GM12878 (cell line): ENCODE data around the gene SPATA46.

ENCODE experiments used
- EP300 ChIP-seq, 2 experiments: fragments of 150-350 bp in 1 of 2; IDR thresholded peaks; 2 replicates each; pipeline ENCODE4 v1.6.1; 2011 to 2012; ENCODE audit warnings: low read depth in 2 of 2, low read length in 2 of 2, borderline replicate concordance in 1 of 2, improper control_type of control experiment in 1 of 2, inconsistent platforms in 1 of 2; ENCODE audit not compliant: control insufficient read depth in 1 of 2
- SMC3 ChIP-seq: IDR thresholded peaks from 2 replicates; pipeline ENCODE4 v1.6.1; 2011; ENCODE audit warnings: low read length, improper control_type of control experiment, borderline replicate concordance
- TAF1 ChIP-seq: IDR thresholded peaks from 2 replicates; pipeline ENCODE4 v1.6.1; 2011; ENCODE audit warnings: mild to moderate bottlenecking, low read depth, low read length, borderline replicate concordance
- TF ChIP-seq, protein P1 (sequence below), 3 experiments: IDR thresholded peaks in 2 of 3; conservative IDR thresholded peaks in 1 of 3; 2 replicates each; pipeline ENCODE4 v1.5.1; 2011; ENCODE audit warnings: low read depth in 3 of 3, low read length in 3 of 3, mild to moderate bottlenecking in 3 of 3, control low read depth in 2 of 3, moderate library complexity in 2 of 3, inconsistent platforms in 1 of 3, mixed read lengths in 1 of 3; ENCODE audit not compliant: control insufficient read depth in 2 of 3, insufficient read depth in 1 of 3; ENCODE audit errors: extremely low read depth in 1 of 3
- TF ChIP-seq, protein P2 (sequence below): fragments of 450-650 bp; IDR thresholded peaks from 2 replicates; pipeline ENCODE4 v1.6.1; 2017; ENCODE audit warnings: mild to moderate bottlenecking, moderate library complexity

DNA sequence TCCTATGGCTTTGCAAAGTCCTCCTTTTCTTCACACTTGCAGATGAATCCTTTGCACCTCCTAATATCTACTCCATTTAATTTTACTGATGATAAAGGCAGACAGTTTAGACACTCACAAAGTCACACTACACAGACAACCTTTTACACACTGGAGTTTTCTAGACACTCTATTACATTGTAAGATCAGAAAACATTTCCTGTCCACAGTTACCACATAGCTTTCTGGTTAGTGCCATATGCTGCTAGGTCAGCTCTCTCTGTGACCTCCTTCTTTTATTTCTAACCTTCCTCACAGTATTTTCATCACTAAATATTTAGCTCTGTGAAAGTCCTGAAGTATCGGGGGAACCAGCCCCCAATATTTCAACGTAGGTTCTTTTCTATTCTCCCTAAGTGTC lies 30.2 kb upstream of the SPATA46 start:
- TF ChIP-seq, protein P1, sequence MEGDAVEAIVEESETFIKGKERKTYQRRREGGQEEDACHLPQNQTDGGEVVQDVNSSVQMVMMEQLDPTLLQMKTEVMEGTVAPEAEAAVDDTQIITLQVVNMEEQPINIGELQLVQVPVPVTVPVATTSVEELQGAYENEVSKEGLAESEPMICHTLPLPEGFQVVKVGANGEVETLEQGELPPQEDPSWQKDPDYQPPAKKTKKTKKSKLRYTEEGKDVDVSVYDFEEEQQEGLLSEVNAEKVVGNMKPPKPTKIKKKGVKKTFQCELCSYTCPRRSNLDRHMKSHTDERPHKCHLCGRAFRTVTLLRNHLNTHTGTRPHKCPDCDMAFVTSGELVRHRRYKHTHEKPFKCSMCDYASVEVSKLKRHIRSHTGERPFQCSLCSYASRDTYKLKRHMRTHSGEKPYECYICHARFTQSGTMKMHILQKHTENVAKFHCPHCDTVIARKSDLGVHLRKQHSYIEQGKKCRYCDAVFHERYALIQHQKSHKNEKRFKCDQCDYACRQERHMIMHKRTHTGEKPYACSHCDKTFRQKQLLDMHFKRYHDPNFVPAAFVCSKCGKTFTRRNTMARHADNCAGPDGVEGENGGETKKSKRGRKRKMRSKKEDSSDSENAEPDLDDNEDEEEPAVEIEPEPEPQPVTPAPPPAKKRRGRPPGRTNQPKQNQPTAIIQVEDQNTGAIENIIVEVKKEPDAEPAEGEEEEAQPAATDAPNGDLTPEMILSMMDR (IDR thresholded peaks at IDR 0.05 in 2 of 3, conservative IDR thresholded peaks at IDR 0.05 in 1 of 3; ENCODE audit: control insufficient read depth in 2 of 3, extremely low read depth in 1 of 3, insufficient read depth in 1 of 3, low read depth in 3 of 3, low read length in 3 of 3): no peak
- TF ChIP-seq SMC3: no peak
- TF ChIP-seq EP300 (IDR thresholded peaks at IDR 0.05; ENCODE audit: borderline replicate concordance in 1 of 2, control insufficient read depth in 1 of 2, low read depth in 2 of 2, low read length in 2 of 2): no peak
- TF ChIP-seq, protein P2, sequence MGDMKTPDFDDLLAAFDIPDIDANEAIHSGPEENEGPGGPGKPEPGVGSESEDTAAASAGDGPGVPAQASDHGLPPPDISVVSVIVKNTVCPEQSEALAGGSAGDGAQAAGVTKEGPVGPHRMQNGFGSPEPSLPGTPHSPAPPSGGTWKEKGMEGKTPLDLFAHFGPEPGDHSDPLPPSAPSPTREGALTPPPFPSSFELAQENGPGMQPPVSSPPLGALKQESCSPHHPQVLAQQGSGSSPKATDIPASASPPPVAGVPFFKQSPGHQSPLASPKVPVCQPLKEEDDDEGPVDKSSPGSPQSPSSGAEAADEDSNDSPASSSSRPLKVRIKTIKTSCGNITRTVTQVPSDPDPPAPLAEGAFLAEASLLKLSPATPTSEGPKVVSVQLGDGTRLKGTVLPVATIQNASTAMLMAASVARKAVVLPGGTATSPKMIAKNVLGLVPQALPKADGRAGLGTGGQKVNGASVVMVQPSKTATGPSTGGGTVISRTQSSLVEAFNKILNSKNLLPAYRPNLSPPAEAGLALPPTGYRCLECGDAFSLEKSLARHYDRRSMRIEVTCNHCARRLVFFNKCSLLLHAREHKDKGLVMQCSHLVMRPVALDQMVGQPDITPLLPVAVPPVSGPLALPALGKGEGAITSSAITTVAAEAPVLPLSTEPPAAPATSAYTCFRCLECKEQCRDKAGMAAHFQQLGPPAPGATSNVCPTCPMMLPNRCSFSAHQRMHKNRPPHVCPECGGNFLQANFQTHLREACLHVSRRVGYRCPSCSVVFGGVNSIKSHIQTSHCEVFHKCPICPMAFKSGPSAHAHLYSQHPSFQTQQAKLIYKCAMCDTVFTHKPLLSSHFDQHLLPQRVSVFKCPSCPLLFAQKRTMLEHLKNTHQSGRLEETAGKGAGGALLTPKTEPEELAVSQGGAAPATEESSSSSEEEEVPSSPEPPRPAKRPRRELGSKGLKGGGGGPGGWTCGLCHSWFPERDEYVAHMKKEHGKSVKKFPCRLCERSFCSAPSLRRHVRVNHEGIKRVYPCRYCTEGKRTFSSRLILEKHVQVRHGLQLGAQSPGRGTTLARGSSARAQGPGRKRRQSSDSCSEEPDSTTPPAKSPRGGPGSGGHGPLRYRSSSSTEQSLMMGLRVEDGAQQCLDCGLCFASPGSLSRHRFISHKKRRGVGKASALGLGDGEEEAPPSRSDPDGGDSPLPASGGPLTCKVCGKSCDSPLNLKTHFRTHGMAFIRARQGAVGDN: no peak
- no peak for TF ChIP-seq TAF1
